Stomach (tissue), 4 donors: Measurements from ENCODE around the gene THADA.

ENCODE experiments used
- CTCF ChIP-seq, 7 experiments: fragments of 450-650 bp in 4 of 7; fragments of 200-600 bp in 3 of 7; sonication (generic) in 3 of 7; IDR thresholded peaks; one replicate each; pipeline ENCODE4 v1.5.1; 2016 to 2019; ENCODE audit warnings: antibody characterized with exemption in 7 of 7, control low read depth in 2 of 7, mild to moderate bottlenecking in 1 of 7
- POLR2A ChIP-seq, 4 donors: fragments of 450-650 bp; IDR thresholded peaks; one replicate each; pipeline ENCODE4 v1.6.1; 2016; ENCODE audit warnings: antibody characterized with exemption in 4 of 4, control low read depth in 2 of 4, mild to moderate bottlenecking in 1 of 4, moderate library complexity in 1 of 4
- POLR2AphosphoS5 ChIP-seq, 3 donors: sonication (generic); formaldehyde crosslinking; IDR thresholded peaks; one replicate each; pipeline ENCODE4 v1.6.1; 2016; ENCODE audit warnings: antibody characterized with exemption in 3 of 3

GRCh38 chr2:43360137-43360536, 235.7 kb downstream of the THADA start:
- TF ChIP-seq POLR2A (IDR thresholded peaks at IDR 0.05) (no peak), CTCF (IDR thresholded peaks at IDR 0.05) (no peak), POLR2AphosphoS5 (IDR thresholded peaks at IDR 0.05) (no peak)
